HEK293 (cell line): ENCODE data around the gene HEPH.
"Not testable (repeated sequence)": the region's sequence is repeated elsewhere in the genome, so short reads cannot be mapped to it uniquely, and the experiment has no call there.

Experiments
- BCL11A ChIP-seq: fragments of 450-650 bp; formaldehyde crosslinking; IDR thresholded peaks from 2 replicates; pipeline ENCODE4 v1.5.1; 2016; ENCODE audit warnings: low read depth, missing biosample characterization, missing genetic modification characterization
- CTCF ChIP-seq: fragments of 450-650 bp; formaldehyde crosslinking; IDR thresholded peaks from 2 replicates; pipeline ENCODE4 v1.5.1; 2016; ENCODE audit warnings: missing biosample characterization, missing genetic modification characterization
- PATZ1 ChIP-seq: fragments of 450-650 bp; formaldehyde crosslinking; IDR thresholded peaks from 2 replicates; pipeline ENCODE4 v1.5.1; 2016; ENCODE audit warnings: missing biosample characterization, missing genetic modification characterization
- TCF7L2 ChIP-seq: IDR thresholded peaks from 2 replicates; pipeline ENCODE4 v1.6.1; 2011; ENCODE audit warnings: low read depth, mild to moderate bottlenecking, inconsistent platforms, low read length, moderate library complexity, borderline replicate concordance
- TRIM28 ChIP-seq: IDR thresholded peaks from 2 replicates; pipeline ENCODE4 v1.6.1; 2011; ENCODE audit warnings: low read length, control low read depth, borderline replicate concordance
- ZBTB11 ChIP-seq: fragments of 450-650 bp; formaldehyde crosslinking; conservative IDR thresholded peaks from 2 replicates; pipeline ENCODE4 v1.5.1; 2016; ENCODE audit warnings: low read depth, missing biosample characterization, missing genetic modification characterization
- ZFP3 ChIP-seq: fragments of 450-650 bp; formaldehyde crosslinking; IDR thresholded peaks from 2 replicates; pipeline ENCODE4 v1.5.1; 2016; ENCODE audit warnings: low read depth, missing biosample characterization, missing genetic modification characterization
- ZNF280C ChIP-seq: fragments of 450-650 bp; formaldehyde crosslinking; IDR thresholded peaks from 2 replicates; pipeline ENCODE4 v1.5.1; 2016; ENCODE audit warnings: missing biosample characterization, missing genetic modification characterization
- ZNF311 ChIP-seq: fragments of 450-650 bp; formaldehyde crosslinking; IDR thresholded peaks from 2 replicates; pipeline ENCODE4 v1.5.1; 2017; ENCODE audit warnings: missing biosample characterization, missing genetic modification characterization, borderline replicate concordance
- ZNF354C ChIP-seq: fragments of 450-650 bp; formaldehyde crosslinking; IDR thresholded peaks from 2 replicates; pipeline ENCODE4 v1.5.1; 2016; ENCODE audit warnings: missing biosample characterization, missing genetic modification characterization, low read depth, borderline replicate concordance
- ZNF530 ChIP-seq: fragments of 450-650 bp; formaldehyde crosslinking; IDR thresholded peaks from 2 replicates; pipeline ENCODE4 v1.5.1; 2016; ENCODE audit warnings: low read depth, missing biosample characterization, missing genetic modification characterization
- ZNF830 ChIP-seq: fragments of 450-650 bp; IDR thresholded peaks from 2 replicates; pipeline ENCODE4 v1.5.0; 2018; ENCODE audit warnings: missing biosample characterization, missing genetic modification characterization, low read depth, mild to moderate bottlenecking, moderate library complexity

- TF ChIP-seq CTCF (tag by site-specific recombination); TRIM28; ZBTB11 (tag by site-specific recombination); PATZ1 (tag by site-specific recombination); BCL11A; ZNF530 (tag by site-specific recombination); TCF7L2; ZNF354C (tag by site-specific recombination); ZFP3 (tag by site-specific recombination); ZNF311 (tag by site-specific recombination); ZNF830 (tag by site-specific recombination); ZNF280C (tag by site-specific recombination): not testable (repeated sequence)
Observed at GRCh38 chrX:66121354-66121753, 42.7 kb upstream of the HEPH start.
